HEK293 (cell line): ENCODE results near the gene MRGPRE.

Experiments
- BCL11A ChIP-seq: fragments of 450-650 bp; formaldehyde crosslinking; IDR thresholded peaks from 2 replicates; pipeline ENCODE4 v1.5.1; 2016; ENCODE audit warnings: low read depth, missing biosample characterization, missing genetic modification characterization
- CTCF ChIP-seq: fragments of 450-650 bp; formaldehyde crosslinking; IDR thresholded peaks from 2 replicates; pipeline ENCODE4 v1.5.1; 2016; ENCODE audit warnings: missing biosample characterization, missing genetic modification characterization
- KLF1 ChIP-seq: fragments of 450-650 bp; formaldehyde crosslinking; IDR thresholded peaks from 2 replicates; pipeline ENCODE4 v1.5.1; 2016; ENCODE audit warnings: missing biosample characterization, missing genetic modification characterization
- MYNN ChIP-seq: fragments of 450-650 bp; formaldehyde crosslinking; IDR thresholded peaks from 2 replicates; pipeline ENCODE4 v1.5.1; 2016; ENCODE audit warnings: missing biosample characterization, missing genetic modification characterization, borderline replicate concordance
- YY1 ChIP-seq: fragments of 450-650 bp; formaldehyde crosslinking; IDR thresholded peaks from 2 replicates; pipeline ENCODE4 v1.5.1; 2018; ENCODE audit warnings: missing biosample characterization, missing genetic modification characterization
- YY2 ChIP-seq: fragments of 450-650 bp; formaldehyde crosslinking; IDR thresholded peaks from 2 replicates; pipeline ENCODE4 v1.5.1; 2016; ENCODE audit warnings: missing biosample characterization, missing genetic modification characterization
- ZBTB17 ChIP-seq: fragments of 450-650 bp; formaldehyde crosslinking; IDR thresholded peaks from 2 replicates; pipeline ENCODE4 v1.5.1; 2016; ENCODE audit warnings: missing biosample characterization, missing genetic modification characterization
- ZBTB8A ChIP-seq: fragments of 450-650 bp; formaldehyde crosslinking; IDR thresholded peaks from 2 replicates; pipeline ENCODE4 v1.5.1; 2016; ENCODE audit warnings: missing biosample characterization, missing genetic modification characterization
- ZNF248 ChIP-seq: fragments of 450-650 bp; formaldehyde crosslinking; IDR thresholded peaks from 2 replicates; pipeline ENCODE4 v1.5.1; 2017; ENCODE audit warnings: missing biosample characterization, missing genetic modification characterization
- ZNF274 ChIP-seq, 2 experiments: fragments of 200-500 bp in 1 of 2; fragments of 450-650 bp in 1 of 2; sonication (Bioruptor generic) in 1 of 2; formaldehyde crosslinking in 1 of 2; IDR thresholded peaks; 2 replicates each; pipeline versions ENCODE4 v1.5.1 to v1.6.1; 2014 to 2016; ENCODE audit warnings: borderline replicate concordance in 1 of 2, inconsistent platforms in 1 of 2, low read length in 1 of 2, missing biosample characterization in 1 of 2, missing genetic modification characterization in 1 of 2
- TF ChIP-seq, protein P1 (sequence below): fragments of 450-650 bp; formaldehyde crosslinking; IDR thresholded peaks from 2 replicates; pipeline ENCODE4 v1.5.1; 2016; ENCODE audit warnings: missing biosample characterization, missing genetic modification characterization
- TF ChIP-seq, protein P2 (sequence below): fragments of 450-650 bp; formaldehyde crosslinking; conservative IDR thresholded peaks from 2 replicates; pipeline ENCODE4 v1.5.1; 2016; ENCODE audit warnings: low read depth, missing biosample characterization, missing genetic modification characterization

DNA sequence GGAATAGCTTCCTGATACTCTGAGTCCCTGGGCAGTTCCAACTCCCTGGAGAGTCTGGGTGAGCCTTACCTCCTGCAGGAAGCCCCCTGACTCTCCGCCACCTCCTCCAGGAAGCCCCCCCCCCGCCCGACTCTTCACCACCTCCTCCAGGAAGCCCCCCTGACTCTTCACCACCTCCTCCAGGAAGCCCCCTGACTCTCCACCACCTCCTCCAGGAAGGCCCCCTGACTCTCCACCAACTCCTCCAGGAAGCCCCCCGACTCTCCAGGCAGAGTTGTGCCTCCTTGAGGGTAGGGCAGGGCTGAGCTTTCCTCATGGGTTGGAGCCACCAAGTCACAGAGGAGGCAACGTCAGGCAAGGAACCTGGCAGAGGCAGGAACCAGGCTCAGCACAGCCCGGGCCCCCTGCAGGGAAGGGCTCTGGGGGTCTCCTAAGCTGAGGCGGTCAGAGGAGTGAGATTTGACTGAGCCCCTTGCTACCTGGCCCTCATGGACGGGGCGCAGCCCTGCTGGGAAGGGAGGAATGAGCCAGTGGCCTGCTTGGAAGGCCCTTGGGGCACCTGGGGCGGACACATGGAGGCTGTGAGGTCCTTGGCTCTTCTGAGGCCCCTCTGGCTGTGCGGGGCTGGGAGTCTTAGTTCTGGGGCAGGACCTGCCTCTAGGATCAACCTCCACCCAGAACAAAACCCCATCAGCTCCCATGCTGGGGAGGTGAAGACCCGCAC lies 31.7 kb downstream of the MRGPRE start:
- no peak for TF ChIP-seq CTCF (tag by site-specific recombination)
- TF ChIP-seq ZNF274 (IDR thresholded peaks at IDR 0.05; ENCODE audit: low read length) = no peak
- TF ChIP-seq ZNF274 (tag by site-specific recombination; IDR thresholded peaks at IDR 0.05; ENCODE audit: borderline replicate concordance) = no peak
- TF ChIP-seq ZBTB8A (tag by site-specific recombination) = no peak
- no peak for TF ChIP-seq BCL11A (tag by site-specific recombination)
- TF ChIP-seq ZBTB17 (tag by site-specific recombination) = no peak
- TF ChIP-seq, protein P1, sequence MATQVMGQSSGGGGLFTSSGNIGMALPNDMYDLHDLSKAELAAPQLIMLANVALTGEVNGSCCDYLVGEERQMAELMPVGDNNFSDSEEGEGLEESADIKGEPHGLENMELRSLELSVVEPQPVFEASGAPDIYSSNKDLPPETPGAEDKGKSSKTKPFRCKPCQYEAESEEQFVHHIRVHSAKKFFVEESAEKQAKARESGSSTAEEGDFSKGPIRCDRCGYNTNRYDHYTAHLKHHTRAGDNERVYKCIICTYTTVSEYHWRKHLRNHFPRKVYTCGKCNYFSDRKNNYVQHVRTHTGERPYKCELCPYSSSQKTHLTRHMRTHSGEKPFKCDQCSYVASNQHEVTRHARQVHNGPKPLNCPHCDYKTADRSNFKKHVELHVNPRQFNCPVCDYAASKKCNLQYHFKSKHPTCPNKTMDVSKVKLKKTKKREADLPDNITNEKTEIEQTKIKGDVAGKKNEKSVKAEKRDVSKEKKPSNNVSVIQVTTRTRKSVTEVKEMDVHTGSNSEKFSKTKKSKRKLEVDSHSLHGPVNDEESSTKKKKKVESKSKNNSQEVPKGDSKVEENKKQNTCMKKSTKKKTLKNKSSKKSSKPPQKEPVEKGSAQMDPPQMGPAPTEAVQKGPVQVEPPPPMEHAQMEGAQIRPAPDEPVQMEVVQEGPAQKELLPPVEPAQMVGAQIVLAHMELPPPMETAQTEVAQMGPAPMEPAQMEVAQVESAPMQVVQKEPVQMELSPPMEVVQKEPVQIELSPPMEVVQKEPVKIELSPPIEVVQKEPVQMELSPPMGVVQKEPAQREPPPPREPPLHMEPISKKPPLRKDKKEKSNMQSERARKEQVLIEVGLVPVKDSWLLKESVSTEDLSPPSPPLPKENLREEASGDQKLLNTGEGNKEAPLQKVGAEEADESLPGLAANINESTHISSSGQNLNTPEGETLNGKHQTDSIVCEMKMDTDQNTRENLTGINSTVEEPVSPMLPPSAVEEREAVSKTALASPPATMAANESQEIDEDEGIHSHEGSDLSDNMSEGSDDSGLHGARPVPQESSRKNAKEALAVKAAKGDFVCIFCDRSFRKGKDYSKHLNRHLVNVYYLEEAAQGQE = no peak
- TF ChIP-seq YY1 (tag by site-specific recombination) = no peak
- TF ChIP-seq, protein P2, sequence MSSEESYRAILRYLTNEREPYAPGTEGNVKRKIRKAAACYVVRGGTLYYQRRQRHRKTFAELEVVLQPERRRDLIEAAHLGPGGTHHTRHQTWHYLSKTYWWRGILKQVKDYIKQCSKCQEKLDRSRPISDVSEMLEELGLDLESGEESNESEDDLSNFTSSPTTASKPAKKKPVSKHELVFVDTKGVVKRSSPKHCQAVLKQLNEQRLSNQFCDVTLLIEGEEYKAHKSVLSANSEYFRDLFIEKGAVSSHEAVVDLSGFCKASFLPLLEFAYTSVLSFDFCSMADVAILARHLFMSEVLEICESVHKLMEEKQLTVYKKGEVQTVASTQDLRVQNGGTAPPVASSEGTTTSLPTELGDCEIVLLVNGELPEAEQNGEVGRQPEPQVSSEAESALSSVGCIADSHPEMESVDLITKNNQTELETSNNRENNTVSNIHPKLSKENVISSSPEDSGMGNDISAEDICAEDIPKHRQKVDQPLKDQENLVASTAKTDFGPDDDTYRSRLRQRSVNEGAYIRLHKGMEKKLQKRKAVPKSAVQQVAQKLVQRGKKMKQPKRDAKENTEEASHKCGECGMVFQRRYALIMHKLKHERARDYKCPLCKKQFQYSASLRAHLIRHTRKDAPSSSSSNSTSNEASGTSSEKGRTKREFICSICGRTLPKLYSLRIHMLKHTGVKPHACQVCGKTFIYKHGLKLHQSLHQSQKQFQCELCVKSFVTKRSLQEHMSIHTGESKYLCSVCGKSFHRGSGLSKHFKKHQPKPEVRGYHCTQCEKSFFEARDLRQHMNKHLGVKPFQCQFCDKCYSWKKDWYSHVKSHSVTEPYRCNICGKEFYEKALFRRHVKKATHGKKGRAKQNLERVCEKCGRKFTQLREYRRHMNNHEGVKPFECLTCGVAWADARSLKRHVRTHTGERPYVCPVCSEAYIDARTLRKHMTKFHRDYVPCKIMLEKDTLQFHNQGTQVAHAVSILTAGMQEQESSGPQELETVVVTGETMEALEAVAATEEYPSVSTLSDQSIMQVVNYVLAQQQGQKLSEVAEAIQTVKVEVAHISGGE = no peak
- TF ChIP-seq MYNN (tag by site-specific recombination) = no peak
- no peak for TF ChIP-seq YY2 (tag by site-specific recombination)
- no peak for TF ChIP-seq ZNF248 (tag by site-specific recombination)
- no peak for TF ChIP-seq KLF1 (tag by site-specific recombination)
